ENCODE measurements around the gene CDH13.

CDH13 gene

GRCh38 chr16:83717308-83717707 is 1090.5 kb downstream of the CDH13 start:
- Histone ChIP-seq H3K36me3 (ENCODE audit: control insufficient read depth, insufficient read depth, low read length) (no peaks in the 10 kb centered on the region), H3K27ac (ENCODE audit: low read depth, low read length, severe bottlenecking) (peak overlapping the region; percentile 89), H3K4me3 (ENCODE audit: extremely low read depth, insufficient read depth, low read length, poor library complexity, severe bottlenecking) (no peak overlapping the region), H3K4me1 (ENCODE audit: control insufficient read depth, insufficient read depth, low read length, poor library complexity, severe bottlenecking) (peaks cover 21% of the 10 kb centered on the region), H3K9me3 (ENCODE audit: control insufficient read depth, low read length) (no peaks in the 10 kb centered on the region)
- 54 to 66% methylated on average over 3 of the region's 7 CpGs for WGBS, 2 experiments (ENCODE audit: insufficient coverage in 2 of 2)

- peak overlapping the region; percentile 89 for H3K27ac ChIP-seq (ENCODE audit: low read depth, low read length, severe bottlenecking)
- WGBS, 2 experiments (ENCODE audit: insufficient coverage in 2 of 2): 58 to 75% methylated on average over 3 of the region's 4 CpGs
- peaks cover 21% of the 10 kb centered on the region for H3K4me1 ChIP-seq (ENCODE audit: control insufficient read depth, insufficient read depth, low read length, poor library complexity, severe bottlenecking)
- no peaks in the 10 kb centered on the region for H3K36me3 ChIP-seq (ENCODE audit: control insufficient read depth, insufficient read depth, low read length)
- H3K9me3 ChIP-seq (ENCODE audit: control insufficient read depth, low read length): no peaks in the 10 kb centered on the region
- no peak overlapping the region for H3K4me3 ChIP-seq (ENCODE audit: extremely low read depth, insufficient read depth, low read length, poor library complexity, severe bottlenecking)
Observed at GRCh38 chr16:83717814-83718213, 1091.0 kb downstream of the CDH13 start.

- 93 to 98% methylated on average over 5 of the region's 5 CpGs for WGBS, 2 experiments (ENCODE audit: insufficient coverage in 2 of 2)
- Histone ChIP-seq H3K4me1 (ENCODE audit: control insufficient read depth, insufficient read depth, low read length, poor library complexity, severe bottlenecking) (peaks cover 21% of the 10 kb centered on the region), H3K27ac (ENCODE audit: low read depth, low read length, severe bottlenecking) (no peak overlapping the region), H3K4me3 (ENCODE audit: extremely low read depth, insufficient read depth, low read length, poor library complexity, severe bottlenecking) (no peak overlapping the region), H3K9me3 (ENCODE audit: control insufficient read depth, low read length) (no peaks in the 10 kb centered on the region), H3K36me3 (ENCODE audit: control insufficient read depth, insufficient read depth, low read length) (no peaks in the 10 kb centered on the region)
Observed at GRCh38 chr16:83720213-83720612, 1093.4 kb downstream of the CDH13 start.

- 81 to 83% methylated on average over 1 to 4 of the region's 4 CpGs for WGBS, 2 experiments (ENCODE audit: insufficient coverage in 2 of 2)
- no peak overlapping the region for H3K4me3 ChIP-seq (ENCODE audit: extremely low read depth, insufficient read depth, low read length, poor library complexity, severe bottlenecking)
- no peaks in the 10 kb centered on the region for H3K9me3 ChIP-seq (ENCODE audit: control insufficient read depth, low read length)
- H3K36me3 ChIP-seq (ENCODE audit: control insufficient read depth, insufficient read depth, low read length): no peaks in the 10 kb centered on the region
- no peak overlapping the region for H3K27ac ChIP-seq (ENCODE audit: low read depth, low read length, severe bottlenecking)
- H3K4me1 ChIP-seq (ENCODE audit: control insufficient read depth, insufficient read depth, low read length, poor library complexity, severe bottlenecking): peaks cover 21% of the 10 kb centered on the region
Observed at GRCh38 chr16:83720981-83721380, 1094.2 kb downstream of the CDH13 start.

GRCh38 chr16:83721676-83722075 is 1094.9 kb downstream of the CDH13 start:
- 89% methylated on average over 1 of the region's 3 CpGs; no CpG with 5 or more reads in 1 of the 2 experiments for WGBS, 2 experiments (ENCODE audit: insufficient coverage in 2 of 2)
- H3K27ac ChIP-seq (ENCODE audit: low read depth, low read length, severe bottlenecking): no peak overlapping the region
- H3K9me3 ChIP-seq (ENCODE audit: control insufficient read depth, low read length): no peaks in the 10 kb centered on the region
- H3K4me1 ChIP-seq (ENCODE audit: control insufficient read depth, insufficient read depth, low read length, poor library complexity, severe bottlenecking): peaks cover 21% of the 10 kb centered on the region
- no peaks in the 10 kb centered on the region for H3K36me3 ChIP-seq (ENCODE audit: control insufficient read depth, insufficient read depth, low read length)
- H3K4me3 ChIP-seq (ENCODE audit: extremely low read depth, insufficient read depth, low read length, poor library complexity, severe bottlenecking): no peak overlapping the region

GRCh38 chr16:83722456-83723183 is 1095.9 kb downstream of the CDH13 start:
- WGBS, 2 experiments (ENCODE audit: insufficient coverage in 2 of 2): 84 to 97% methylated on average over 3 to 5 of the region's 6 CpGs
- H3K9me3 ChIP-seq (ENCODE audit: control insufficient read depth, low read length): no peaks in the 10 kb centered on the region
- no peak overlapping the region for H3K4me3 ChIP-seq (ENCODE audit: extremely low read depth, insufficient read depth, low read length, poor library complexity, severe bottlenecking)
- no peak overlapping the region for H3K27ac ChIP-seq (ENCODE audit: low read depth, low read length, severe bottlenecking)
- H3K4me1 ChIP-seq (ENCODE audit: control insufficient read depth, insufficient read depth, low read length, poor library complexity, severe bottlenecking): peaks cover 12% of the 10 kb centered on the region
- H3K36me3 ChIP-seq (ENCODE audit: control insufficient read depth, insufficient read depth, low read length): no peaks in the 10 kb centered on the region

GRCh38 chr16:83723244-83723643 is 1096.5 kb downstream of the CDH13 start:
- H3K4me1 ChIP-seq (ENCODE audit: control insufficient read depth, insufficient read depth, low read length, poor library complexity, severe bottlenecking): peaks cover 6% of the 10 kb centered on the region
- H3K9me3 ChIP-seq (ENCODE audit: control insufficient read depth, low read length): no peaks in the 10 kb centered on the region
- no peaks in the 10 kb centered on the region for H3K36me3 ChIP-seq (ENCODE audit: control insufficient read depth, insufficient read depth, low read length)
- H3K27ac ChIP-seq (ENCODE audit: low read depth, low read length, severe bottlenecking): no peak overlapping the region
- 70 to 83% methylated on average over 2 of the region's 3 CpGs for WGBS, 2 experiments (ENCODE audit: insufficient coverage in 2 of 2)
- H3K4me3 ChIP-seq (ENCODE audit: extremely low read depth, insufficient read depth, low read length, poor library complexity, severe bottlenecking): no peak overlapping the region

- H3K36me3 ChIP-seq (ENCODE audit: control insufficient read depth, insufficient read depth, low read length): no peaks in the 10 kb centered on the region
- 98 to 100% methylated on average over 2 of the region's 2 CpGs for WGBS, 2 experiments (ENCODE audit: insufficient coverage in 2 of 2)
Observed at GRCh38 chr16:83723901-83724300, 1097.1 kb downstream of the CDH13 start.

GRCh38 chr16:83724585-83724984 is 1097.8 kb downstream of the CDH13 start:
- Histone ChIP-seq H3K4me1 (ENCODE audit: control insufficient read depth, insufficient read depth, low read length, poor library complexity, severe bottlenecking) (no peaks in the 10 kb centered on the region), H3K4me3 (ENCODE audit: extremely low read depth, insufficient read depth, low read length, poor library complexity, severe bottlenecking) (no peak overlapping the region), H3K27ac (ENCODE audit: low read depth, low read length, severe bottlenecking) (no peak overlapping the region), H3K36me3 (ENCODE audit: control insufficient read depth, insufficient read depth, low read length) (no peaks in the 10 kb centered on the region), H3K9me3 (ENCODE audit: control insufficient read depth, low read length) (peaks cover 3% of the 10 kb centered on the region)
- 40% methylated on average over 1 of the region's 2 CpGs; no CpG with 5 or more reads in 1 of the 2 experiments for WGBS, 2 experiments (ENCODE audit: insufficient coverage in 2 of 2)

More at GRCh38 chr16:83723901-83724300, 1097.1 kb downstream of the CDH13 start:
- H3K4me1 ChIP-seq (ENCODE audit: control insufficient read depth, insufficient read depth, low read length, poor library complexity, severe bottlenecking): no peaks in the 10 kb centered on the region
- no peak overlapping the region for H3K27ac ChIP-seq (ENCODE audit: low read depth, low read length, severe bottlenecking)
- H3K9me3 ChIP-seq (ENCODE audit: control insufficient read depth, low read length): peaks cover 3% of the 10 kb centered on the region
- H3K4me3 ChIP-seq (ENCODE audit: extremely low read depth, insufficient read depth, low read length, poor library complexity, severe bottlenecking): no peak overlapping the region

- WGBS, 2 experiments (ENCODE audit: insufficient coverage in 2 of 2): 88 to 99% methylated on average over 6 to 9 of the region's 9 CpGs
- Histone ChIP-seq H3K9me3 (ENCODE audit: control insufficient read depth, low read length) (peaks cover 3% of the 10 kb centered on the region), H3K36me3 (ENCODE audit: control insufficient read depth, insufficient read depth, low read length) (no peaks in the 10 kb centered on the region), H3K27ac (ENCODE audit: low read depth, low read length, severe bottlenecking) (no peak overlapping the region), H3K4me3 (ENCODE audit: extremely low read depth, insufficient read depth, low read length, poor library complexity, severe bottlenecking) (no peak overlapping the region), H3K4me1 (ENCODE audit: control insufficient read depth, insufficient read depth, low read length, poor library complexity, severe bottlenecking) (no peaks in the 10 kb centered on the region)
Observed at GRCh38 chr16:83725313-83725712, 1098.5 kb downstream of the CDH13 start.

- WGBS, 2 experiments (ENCODE audit: insufficient coverage in 2 of 2): 90 to 93% methylated on average over 5 of the region's 10 CpGs
- Histone ChIP-seq H3K4me1 (ENCODE audit: control insufficient read depth, insufficient read depth, low read length, poor library complexity, severe bottlenecking) (no peaks in the 10 kb centered on the region), H3K9me3 (ENCODE audit: control insufficient read depth, low read length) (peaks cover 3% of the 10 kb centered on the region), H3K27ac (ENCODE audit: low read depth, low read length, severe bottlenecking) (no peak overlapping the region), H3K4me3 (ENCODE audit: extremely low read depth, insufficient read depth, low read length, poor library complexity, severe bottlenecking) (no peak overlapping the region), H3K36me3 (ENCODE audit: control insufficient read depth, insufficient read depth, low read length) (no peaks in the 10 kb centered on the region)
Observed at GRCh38 chr16:83727018-83727417, 1100.2 kb downstream of the CDH13 start.
